IPS-NIHi11 (cell line): ENCODE data around the gene NELFE.
"Not testable (repeated sequence)": the region's sequence is repeated elsewhere in the genome, so short reads cannot be mapped to it uniquely, and the experiment has no call there.

Experiments used
- DNase-seq: peaks from one replicate; pipeline ENCODE4 v3.0.0; 2012; ENCODE audit warnings: mixed read lengths, low spot score

Gene NELFE

DNA sequence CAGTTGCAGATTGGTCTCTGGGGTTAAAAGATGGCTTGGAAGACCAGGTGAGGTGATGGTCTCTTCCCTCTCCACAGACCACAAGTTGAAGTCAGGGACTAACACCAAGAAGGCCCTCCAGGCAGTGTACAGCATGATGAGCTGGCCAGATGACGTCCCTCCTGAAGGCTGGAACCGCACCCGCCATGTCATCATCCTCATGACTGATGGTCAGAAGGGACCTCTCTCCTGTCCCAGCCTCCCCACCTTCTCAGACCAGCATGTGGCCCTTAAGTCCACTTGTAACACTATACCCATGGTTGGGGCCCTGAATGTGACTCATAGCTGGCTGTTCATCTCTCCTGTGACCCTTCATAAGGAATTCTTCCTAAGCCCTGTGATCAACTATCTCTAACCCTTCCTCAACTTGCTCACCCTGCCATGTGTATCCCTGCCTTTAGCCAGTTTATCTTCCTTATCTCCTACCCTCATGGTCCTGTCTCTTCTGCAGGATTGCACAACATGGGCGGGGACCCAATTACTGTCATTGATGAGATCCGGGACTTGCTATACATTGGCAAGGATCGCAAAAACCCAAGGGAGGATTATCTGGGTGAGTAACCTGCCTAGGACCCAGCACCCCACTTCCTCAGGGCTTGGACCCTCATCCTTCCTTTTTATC lies 9.9 kb downstream of the NELFE start:
- DNase-seq, result no peak

DNA sequence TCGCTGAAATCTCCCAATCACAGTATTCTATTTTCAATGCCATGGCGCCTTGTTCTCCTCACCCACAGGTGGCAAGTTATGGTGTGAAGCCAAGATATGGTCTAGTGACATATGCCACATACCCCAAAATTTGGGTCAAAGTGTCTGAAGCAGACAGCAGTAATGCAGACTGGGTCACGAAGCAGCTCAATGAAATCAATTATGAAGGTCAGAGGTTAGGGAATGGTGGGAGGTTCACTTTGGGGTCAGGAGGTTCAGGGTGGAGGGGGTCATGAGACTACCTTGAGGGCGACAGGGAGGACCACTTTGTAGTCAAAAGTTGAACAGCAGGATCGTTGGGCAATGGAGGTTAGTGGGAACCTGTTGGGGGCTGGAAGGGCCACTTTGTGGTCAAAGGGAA lies 10.5 kb downstream of the NELFE start:
- DNase-seq, result no peak

DNA sequence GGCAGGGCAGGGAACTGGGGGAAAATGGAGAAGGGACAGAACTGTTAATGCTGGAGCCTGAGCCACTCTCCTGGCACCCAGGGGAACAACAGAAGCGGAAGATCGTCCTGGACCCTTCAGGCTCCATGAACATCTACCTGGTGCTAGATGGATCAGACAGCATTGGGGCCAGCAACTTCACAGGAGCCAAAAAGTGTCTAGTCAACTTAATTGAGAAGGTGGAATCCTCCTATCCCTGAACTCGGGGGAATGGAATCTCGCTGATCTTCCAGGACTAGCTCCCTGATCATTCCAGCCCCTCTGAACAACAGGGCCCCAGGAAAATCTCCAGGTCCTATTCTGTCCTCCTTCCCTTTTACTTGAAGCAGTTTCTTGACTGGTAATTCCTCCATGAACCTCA lies 10.9 kb downstream of the NELFE start:
- no peak for DNase-seq

DNA sequence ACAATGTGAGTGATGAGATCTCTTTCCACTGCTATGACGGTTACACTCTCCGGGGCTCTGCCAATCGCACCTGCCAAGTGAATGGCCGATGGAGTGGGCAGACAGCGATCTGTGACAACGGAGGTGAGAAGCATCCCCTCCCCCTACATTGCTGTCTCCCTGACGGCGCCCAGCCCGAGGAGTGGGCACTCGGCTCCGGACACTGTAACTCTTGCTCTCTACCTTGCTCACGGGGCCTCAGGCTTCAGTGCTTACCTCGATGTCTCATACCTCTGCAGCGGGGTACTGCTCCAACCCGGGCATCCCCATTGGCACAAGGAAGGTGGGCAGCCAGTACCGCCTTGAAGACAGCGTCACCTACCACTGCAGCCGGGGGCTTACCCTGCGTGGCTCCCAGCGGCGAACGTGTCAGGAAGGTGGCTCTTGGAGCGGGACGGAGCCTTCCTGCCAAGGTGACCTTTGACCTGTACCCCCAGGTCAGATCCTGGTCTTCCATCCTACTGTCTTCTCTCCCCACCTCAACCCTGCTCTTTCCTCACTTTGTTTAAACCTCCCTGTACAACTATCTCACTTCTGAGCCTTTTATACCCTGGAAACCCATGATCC lies 11.6 kb downstream of the NELFE start:
- DNase-seq, result no peak

DNA sequence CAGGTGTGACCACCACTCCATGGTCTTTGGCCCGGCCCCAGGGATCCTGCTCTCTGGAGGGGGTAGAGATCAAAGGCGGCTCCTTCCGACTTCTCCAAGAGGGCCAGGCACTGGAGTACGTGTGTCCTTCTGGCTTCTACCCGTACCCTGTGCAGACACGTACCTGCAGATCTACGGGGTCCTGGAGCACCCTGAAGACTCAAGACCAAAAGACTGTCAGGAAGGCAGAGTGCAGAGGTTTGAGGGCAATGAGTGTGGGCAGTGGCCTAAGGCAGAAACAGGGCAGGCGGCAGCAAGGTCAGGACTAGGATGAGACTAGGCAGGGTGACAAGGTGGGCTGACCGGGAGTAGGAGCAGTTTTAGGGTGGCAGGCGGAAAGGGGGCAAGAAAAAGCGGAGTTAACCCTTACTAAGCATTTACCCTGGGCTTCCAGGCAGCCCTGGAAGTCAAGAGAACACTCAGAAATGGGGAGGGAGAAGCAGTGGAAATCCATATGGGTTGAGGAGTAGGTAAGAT lies 12.3 kb downstream of the NELFE start:
- no peak for DNase-seq

DNA sequence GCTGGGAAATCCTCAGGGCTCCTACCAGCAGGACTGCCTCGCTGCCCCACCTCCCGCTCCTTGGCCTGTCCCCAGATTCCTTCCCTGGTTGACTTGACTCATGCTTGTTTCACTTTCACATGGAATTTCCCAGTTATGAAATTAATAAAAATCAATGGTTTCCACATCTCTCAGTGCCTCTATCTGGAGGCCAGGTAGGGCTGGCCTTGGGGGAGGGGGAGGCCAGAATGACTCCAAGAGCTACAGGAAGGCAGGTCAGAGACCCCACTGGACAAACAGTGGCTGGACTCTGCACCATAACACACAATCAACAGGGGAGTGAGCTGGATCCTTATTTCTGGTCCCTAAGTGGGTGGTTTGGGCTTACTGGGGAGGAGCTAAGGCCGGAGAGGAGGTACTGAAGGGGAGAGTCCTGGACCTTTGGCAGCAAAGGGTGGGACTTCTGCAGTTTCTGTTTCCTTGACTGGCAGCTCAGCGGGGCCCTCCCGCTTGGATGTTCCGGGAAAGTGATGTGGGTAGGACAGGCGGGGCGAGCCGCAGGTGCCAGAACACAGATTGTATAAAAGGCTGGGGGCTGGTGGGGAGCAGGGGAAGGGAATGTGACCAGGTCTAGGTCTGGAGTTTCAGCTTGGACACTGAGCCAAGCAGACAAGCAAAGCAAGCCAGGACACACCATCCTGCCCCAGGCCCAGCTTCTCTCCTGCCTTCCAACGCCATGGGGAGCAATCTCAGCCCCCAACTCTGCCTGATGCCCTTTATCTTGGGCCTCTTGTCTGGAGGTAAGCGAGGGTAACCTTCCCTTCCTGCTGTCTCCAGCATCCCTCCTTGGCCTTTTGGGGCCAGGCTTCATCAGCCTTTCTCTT lies 13.0 kb downstream of the NELFE start, which contains the start of gene CFB:
TSS of gene CFB (plus strand) at position 589 of the 863 bp plus-strand sequence. CDS start at position 716, 127 bp downstream.
- peak; percentile 77 for DNase-seq

DNA sequence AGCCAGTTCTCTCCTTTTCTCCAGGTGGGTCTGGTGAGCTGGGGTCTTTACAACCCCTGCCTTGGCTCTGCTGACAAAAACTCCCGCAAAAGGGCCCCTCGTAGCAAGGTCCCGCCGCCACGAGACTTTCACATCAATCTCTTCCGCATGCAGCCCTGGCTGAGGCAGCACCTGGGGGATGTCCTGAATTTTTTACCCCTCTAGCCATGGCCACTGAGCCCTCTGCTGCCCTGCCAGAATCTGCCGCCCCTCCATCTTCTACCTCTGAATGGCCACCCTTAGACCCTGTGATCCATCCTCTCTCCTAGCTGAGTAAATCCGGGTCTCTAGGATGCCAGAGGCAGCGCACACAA lies 13.6 kb downstream of the NELFE start:
- no peak for DNase-seq

DNA sequence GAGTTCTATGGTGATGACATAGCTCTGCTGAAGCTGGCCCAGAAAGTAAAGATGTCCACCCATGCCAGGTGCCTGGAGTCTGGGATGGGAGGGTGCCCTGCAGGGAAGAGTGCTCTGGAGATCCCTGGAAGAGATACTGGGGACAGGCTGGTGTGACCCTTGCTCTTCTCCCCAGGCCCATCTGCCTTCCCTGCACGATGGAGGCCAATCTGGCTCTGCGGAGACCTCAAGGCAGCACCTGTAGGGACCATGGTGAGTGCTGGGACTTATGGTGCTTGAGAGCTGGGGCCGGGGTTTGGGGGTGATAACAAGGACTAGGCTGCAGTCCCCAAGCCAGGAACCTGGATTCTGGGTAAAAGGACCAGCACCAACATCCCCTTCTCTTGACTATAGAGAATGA lies 15.0 kb downstream of the NELFE start:
- no peak for DNase-seq

DNA sequence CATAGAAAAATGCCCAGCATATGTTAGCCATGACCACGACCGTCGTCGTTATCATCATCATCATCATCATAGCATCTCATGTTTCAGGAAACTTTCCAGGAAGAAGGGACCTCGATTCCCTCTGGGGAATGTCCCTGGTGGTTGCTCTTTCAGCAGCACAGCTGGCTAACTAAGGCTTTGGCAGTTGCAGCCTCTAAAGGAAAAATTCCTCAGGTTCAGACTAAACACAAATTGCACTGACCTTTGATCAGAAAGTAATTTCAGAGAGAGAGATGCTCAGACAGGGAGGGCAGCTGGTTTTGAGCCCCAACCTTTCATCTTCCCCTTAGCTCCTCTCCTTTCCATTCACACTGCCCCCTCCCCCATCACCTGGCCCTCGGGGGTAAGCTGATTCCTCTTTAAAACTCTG lies 18.5 kb downstream of the NELFE start:
- no peak for DNase-seq

DNA sequence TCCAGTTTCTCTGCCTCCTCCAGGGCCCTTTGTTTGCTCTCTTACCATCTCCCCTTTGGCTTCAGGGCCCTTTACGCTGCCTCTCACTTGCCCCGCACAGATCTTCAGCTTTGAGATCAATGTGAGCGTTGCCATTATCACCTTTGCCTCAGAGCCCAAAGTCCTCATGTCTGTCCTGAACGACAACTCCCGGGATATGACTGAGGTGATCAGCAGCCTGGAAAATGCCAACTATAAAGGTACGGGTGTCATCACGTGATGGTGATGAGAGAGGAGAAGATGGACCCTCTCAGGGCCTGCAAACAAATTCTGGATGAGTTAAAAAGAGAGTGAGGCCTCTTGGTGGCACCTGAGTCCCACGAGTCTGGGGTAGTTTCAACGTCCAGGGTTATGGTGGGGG lies 22.9 kb downstream of the NELFE start:
- no peak for DNase-seq

DNA sequence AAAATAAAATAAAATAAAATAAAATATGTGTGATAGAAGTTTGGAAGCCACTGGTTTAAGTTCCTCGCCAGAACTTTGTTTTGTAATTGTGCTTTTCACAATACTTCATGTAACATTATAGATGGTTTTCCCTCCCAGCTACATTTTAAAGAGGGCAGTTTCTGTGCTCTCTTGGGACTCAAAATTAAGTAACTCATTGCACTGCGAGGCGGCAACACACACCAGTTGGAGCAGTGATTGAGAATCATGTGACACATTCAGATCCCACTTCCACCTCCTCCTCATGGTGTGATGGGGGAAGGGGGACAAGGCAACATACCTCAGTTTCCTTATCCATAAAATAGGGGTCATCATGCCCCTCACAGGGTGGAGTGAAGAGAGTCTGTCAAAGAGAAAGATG lies 23.8 kb downstream of the NELFE start:
- DNase-seq, result no peak

DNA sequence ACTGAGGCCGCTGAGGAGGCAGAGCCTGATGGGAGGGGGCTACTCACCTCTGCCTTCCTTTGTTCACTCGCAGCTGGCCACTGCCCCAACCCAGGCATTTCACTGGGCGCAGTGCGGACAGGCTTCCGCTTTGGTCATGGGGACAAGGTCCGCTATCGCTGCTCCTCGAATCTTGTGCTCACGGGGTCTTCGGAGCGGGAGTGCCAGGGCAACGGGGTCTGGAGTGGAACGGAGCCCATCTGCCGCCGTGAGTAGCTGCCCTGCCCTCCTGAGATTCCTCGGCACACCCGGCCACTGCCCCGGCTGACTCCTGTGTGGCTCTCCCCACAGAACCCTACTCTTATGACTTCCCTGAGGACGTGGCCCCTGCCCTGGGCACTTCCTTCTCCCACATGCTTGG lies 25.2 kb downstream of the NELFE start:
- DNase-seq, result no peak

DNA sequence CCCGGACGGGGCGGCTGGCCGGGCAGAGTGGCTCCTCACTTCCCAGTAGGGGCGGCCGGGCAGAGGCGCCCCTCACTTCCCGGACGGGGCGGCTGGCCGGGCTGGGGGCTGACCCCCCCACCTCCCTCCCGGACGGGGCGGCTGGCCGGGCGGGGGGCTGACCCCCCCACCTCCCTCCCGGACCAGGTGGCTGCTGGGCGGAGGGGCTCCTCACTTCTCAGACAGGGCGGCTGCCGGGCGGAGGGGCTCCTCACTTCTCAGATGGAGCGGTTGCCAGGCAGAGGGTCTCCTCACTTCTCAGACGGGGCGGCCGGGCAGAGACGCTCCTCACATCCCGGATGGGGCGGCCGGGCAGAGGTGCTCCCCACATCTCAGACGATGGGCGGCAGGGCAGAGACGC lies 26.6 kb downstream of the NELFE start:
- not testable (repeated sequence) for DNase-seq

DNA sequence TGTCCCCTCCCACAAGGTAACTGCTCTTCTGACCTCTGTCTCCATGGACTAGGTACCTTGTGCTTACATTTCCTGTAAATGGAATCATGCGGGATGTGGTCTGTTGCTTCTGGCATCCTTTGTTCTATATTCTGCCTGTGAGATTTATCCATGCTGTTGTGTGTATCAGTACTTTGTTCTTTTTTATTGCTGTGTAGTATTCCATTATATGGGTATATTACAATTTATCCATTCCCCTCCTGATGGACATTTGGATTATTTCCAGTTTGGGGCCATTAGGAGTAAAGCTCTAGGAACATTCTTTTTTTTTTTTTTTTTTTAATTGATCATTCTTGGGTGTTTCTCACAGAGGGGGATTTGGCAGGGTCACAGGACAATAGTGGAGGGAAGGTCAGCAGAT lies 27.8 kb downstream of the NELFE start:
- no peak for DNase-seq

DNA sequence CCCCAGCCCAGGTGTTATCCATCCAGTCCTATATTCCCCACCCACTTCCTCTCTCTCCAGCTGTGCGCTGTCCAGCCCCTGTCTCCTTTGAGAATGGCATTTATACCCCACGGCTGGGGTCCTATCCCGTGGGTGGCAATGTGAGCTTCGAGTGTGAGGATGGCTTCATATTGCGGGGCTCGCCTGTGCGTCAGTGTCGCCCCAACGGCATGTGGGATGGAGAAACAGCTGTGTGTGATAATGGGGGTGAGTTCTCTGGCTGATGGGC lies 30.2 kb downstream of the NELFE start:
- no peak for DNase-seq

DNA sequence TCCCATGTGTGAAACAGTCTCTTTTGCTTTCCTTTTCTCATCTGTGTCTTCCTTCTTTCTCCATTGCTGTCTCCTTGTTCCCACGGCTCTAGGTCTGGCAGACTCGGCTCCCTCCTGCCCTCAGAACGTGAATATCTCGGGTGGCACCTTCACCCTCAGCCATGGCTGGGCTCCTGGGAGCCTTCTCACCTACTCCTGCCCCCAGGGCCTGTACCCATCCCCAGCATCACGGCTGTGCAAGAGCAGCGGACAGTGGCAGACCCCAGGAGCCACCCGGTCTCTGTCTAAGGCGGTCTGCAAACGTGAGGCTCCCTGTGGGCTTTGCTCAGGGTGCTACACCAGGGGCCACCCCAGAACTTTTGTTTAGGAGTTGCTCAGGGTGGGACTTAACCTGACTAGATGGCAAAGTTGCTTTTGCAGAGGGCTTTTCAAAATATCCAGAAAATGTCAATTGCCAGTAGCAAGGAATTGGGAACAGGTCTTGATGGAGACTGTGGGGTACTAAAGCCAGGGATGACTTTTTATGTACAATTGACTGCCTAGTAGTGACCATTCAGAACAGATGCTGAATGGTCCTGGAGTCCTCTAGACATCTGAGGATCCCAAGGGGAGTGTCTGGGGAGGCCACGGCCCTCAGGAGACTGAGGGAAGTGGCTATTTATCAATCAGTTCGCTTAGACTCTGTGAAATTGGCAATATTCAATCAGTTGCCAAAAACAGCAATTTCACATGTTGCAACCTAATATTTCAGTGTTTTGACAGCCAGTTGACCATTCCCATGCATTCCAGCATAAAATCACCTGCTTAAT lies 30.7 kb downstream of the NELFE start:
- no peak for DNase-seq

DNA sequence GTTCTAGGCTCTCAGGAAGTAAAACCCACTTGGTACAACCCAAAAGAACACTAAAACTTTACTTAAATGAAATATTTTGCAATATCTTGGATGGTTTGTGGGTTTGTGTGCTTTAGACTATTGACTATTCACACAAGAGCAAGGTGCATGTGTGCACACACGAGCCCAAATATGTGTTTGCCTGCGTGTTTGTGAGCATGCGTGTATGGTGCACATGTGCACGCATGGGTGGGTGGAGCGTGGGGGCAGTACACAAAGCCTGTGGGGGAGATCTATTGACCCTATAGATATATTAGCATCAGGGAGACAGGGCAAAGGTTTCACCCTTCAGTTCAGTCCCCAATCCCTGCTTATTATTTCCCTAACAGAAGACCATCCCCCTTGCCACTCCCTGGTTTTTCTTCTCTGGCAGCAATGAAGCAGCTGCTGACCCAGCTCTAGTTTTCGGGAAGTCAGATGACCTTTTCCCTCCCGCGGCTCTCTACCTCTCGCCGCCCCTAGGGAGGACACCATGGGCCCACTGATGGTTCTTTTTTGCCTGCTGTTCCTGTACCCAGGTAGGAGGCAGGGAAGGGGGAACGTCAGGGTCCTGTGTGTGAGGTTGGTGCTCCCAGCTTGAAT lies 31.4 kb downstream of the NELFE start, which contains the start of gene C2:
TSS of gene C2 (plus strand) at position 476 of the 621 bp plus-strand sequence. CDS start at position 512, 36 bp downstream.
- no peak for DNase-seq

DNA sequence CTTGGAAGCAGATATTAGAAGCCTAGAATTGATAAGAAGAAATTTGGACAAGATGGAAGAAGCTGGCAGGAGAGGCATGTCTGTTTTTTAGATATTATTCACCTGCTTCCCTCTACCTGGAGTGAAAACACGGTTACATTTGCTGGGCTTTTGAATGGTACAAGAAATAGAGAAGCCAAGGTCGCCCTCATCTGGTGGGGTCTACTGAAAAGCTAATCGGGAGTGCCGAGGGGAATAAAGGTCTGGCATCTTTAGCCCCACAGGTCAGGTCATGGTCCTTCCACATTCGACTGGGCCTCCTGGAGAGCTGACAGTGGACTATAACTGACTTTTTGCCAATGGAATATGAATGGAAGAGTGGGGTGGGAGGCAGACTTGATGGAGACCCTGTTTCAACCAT lies 35.8 kb downstream of the NELFE start:
- peak; percentile 52 for DNase-seq

DNA sequence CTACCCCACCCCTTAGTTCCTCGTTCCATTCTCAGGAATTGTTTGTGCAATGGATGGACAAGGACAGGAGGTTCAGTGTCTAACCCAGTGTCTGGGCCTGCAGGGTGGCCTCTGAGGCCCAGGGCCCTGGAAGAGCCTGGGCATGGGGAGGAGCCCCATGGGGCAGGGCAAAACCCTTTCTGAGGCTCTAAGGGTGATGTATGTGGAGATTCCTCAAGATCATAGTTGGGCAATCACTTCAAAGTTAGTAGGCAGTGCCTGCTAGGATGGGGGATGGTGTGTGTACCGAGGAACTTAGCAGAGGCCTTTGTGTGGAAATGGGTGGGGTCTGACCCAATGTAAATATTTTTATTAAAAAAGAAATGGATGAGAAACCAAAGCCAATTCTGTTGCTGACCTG lies 38.0 kb downstream of the NELFE start:
- no peak for DNase-seq

DNA sequence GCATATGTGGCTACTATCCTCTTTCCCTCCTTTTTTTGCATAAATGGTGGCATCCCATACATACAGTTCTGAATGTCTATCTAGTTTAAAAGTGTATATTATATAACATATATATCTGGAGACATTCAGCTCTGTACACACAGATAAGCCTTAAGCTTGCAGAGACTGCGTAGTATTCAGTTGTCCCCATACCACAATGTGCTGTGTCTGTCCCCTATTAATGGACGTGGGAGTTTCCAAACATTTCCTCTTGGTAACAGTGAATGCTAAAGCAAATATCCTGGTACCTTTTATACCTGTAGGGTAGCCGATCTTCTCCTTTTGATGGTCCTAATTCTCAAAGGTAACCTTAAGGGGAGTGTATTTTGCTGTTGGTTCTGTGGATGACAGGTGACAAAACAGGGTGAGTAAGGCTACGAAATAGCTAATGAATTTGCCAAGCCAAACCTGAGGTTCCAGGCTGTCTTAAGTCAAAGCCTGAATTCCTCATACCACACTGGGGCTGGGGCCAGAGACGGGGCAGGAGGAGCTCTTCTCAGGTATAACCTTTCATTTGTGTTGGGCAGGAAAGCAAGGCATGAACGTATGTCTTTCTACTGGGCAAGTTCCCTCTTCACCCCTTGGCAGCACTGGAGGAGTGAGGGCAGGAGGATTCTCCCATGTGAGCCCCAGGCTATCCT lies 39.0 kb downstream of the NELFE start:
- no peak for DNase-seq

DNA sequence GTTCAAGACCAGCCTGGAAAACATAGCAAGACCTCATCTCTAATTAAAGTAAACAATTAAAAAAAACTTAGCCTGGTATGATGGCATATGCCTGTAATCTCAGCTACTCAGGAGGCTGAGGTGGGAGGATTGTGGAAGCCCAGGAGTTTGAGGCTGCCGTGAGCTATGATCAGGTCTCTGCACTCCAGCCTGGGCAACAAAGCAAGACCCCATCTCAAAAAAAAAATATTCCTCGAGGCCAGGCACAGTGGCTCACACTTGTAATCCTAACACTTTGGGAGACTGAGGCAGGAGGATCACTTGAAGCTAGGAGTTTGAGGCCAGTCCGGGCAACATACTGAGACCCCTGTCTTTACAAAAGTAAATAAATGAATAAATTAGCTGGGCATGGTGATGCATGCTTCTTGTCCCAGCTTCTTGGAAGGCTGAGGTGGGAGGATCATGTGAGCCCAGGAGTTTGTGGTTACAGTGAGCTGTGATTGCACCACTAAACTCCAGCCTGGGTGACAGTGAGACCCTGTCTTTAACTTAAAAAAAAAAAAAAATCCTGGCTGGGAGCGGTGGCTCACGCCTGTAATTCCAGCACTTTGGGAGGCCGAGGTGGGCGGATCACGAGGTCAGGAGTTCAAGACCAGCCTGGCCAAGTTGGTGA lies 40.6 kb downstream of the NELFE start:
- no peak for DNase-seq
